WI38 (cell line): ENCODE measurements around the gene PTPRA.
A peak's percentile ranks its signal among the peaks of the same experiment; 100 is the strongest.

Source experiments
- H3K4me3 ChIP-seq: 2 replicates; pipeline ENCODE4 v1.5.1; 2011; ENCODE audit warnings: low read depth, mild to moderate bottlenecking, control low read depth, low read length
- CTCF ChIP-seq: IDR thresholded peaks from 2 replicates; pipeline ENCODE4 v1.5.1; 2012; ENCODE audit warnings: low read depth, mild to moderate bottlenecking, control low read depth, low read length

Gene PTPRA

GRCh38 chr20:2840138-2840966, 32.9 kb upstream of the PTPRA start, which contains the start of the genes PCED1A and VPS16:
Gene PCED1A (minus strand): TSS chr20:2840655. CDS start chr20:2839912, 743 bp downstream.
Gene VPS16 (plus strand): TSS chr20:2840745. CDS start chr20:2840775, 30 bp downstream.
- no peak for TF ChIP-seq CTCF
- H3K4me3 ChIP-seq: peak within 1 kb of the TSS; percentile 81

- H3K4me3 ChIP-seq: peak overlapping the region; percentile 81
- TF ChIP-seq CTCF: no peak
Observed at GRCh38 chr20:2840967-2841531, 32.2 kb upstream of the PTPRA start.

GRCh38 chr20:2845607-2846006, 27.7 kb upstream of the PTPRA start:
- H3K4me3 ChIP-seq: no peak overlapping the region
- TF ChIP-seq CTCF: no peak

- TF ChIP-seq CTCF: no peak
Observed at GRCh38 chr20:2846698-2847097, 26.6 kb upstream of the PTPRA start.

GRCh38 chr20:2847802-2848201, 25.5 kb upstream of the PTPRA start:
- H3K4me3 ChIP-seq: no peak overlapping the region
- no peak for TF ChIP-seq CTCF

More at GRCh38 chr20:2846698-2847097, 26.6 kb upstream of the PTPRA start:
- no peak overlapping the region for H3K4me3 ChIP-seq

- no peak overlapping the region for H3K4me3 ChIP-seq
- TF ChIP-seq CTCF: no peak
Observed at GRCh38 chr20:2849529-2849928, 23.8 kb upstream of the PTPRA start.

- H3K4me3 ChIP-seq: no peak overlapping the region
- no peak for TF ChIP-seq CTCF
Observed at GRCh38 chr20:2851086-2851485, 22.2 kb upstream of the PTPRA start.
